Measurements from ENCODE around the gene ZSCAN31.
A peak's percentile ranks its signal among the peaks of the same experiment; 100 is the strongest.
"Not testable (repeated sequence)": the region's sequence is repeated elsewhere in the genome, so short reads cannot be mapped to it uniquely, and the experiment has no call there.

The ZSCAN31 gene

GRCh38 chr6:28351493-28351925 lies 15.6 kb upstream of the ZSCAN31 start:
- no peak for DNase-seq

- no peak for DNase-seq
Observed at GRCh38 chr6:28351087-28351486, 15.1 kb upstream of the ZSCAN31 start.

- DNase-seq, result peak; percentile 84
Observed at GRCh38 chr6:28349892-28350737, 14.2 kb upstream of the ZSCAN31 start, which contains the start of gene ZKSCAN3. Gene ZKSCAN3 (plus strand): TSS chr6:28349947. CDS start chr6:28359587, 9,640 bp downstream.

GRCh38 chr6:28349344-28349891 lies 13.5 kb upstream of the ZSCAN31 start:
- DNase-seq, result no peak

GRCh38 chr6:28347119-28347518 lies 11.2 kb upstream of the ZSCAN31 start:
- no peak for DNase-seq

GRCh38 chr6:28345201-28345600 lies 9.3 kb upstream of the ZSCAN31 start:
- no peak for DNase-seq

- DNase-seq, result no peak
Observed at GRCh38 chr6:28343898-28344677, 8.1 kb upstream of the ZSCAN31 start.

GRCh38 chr6:28340310-28341095 lies 4.6 kb upstream of the ZSCAN31 start:
- no peak for DNase-seq

GRCh38 chr6:28337121-28337520 lies 1.2 kb upstream of the ZSCAN31 start:
- no peak for DNase-seq

- DNase-seq, result peak; percentile 33
Observed at GRCh38 chr6:28336284-28337120, 554 bp upstream of the ZSCAN31 start.

- no peak for DNase-seq
Observed at GRCh38 chr6:28335040-28335563, 846 bp downstream of the ZSCAN31 start.

GRCh38 chr6:28334286-28335039 lies 1.5 kb downstream of the ZSCAN31 start:
- no peak for DNase-seq

- no peak for DNase-seq
Observed at GRCh38 chr6:28333599-28334018, 2.3 kb downstream of the ZSCAN31 start.

GRCh38 chr6:28333047-28333446 lies 2.9 kb downstream of the ZSCAN31 start:
- DNase-seq, result no peak

- no peak for DNase-seq
Observed at GRCh38 chr6:28330041-28330440, 5.9 kb downstream of the ZSCAN31 start.

GRCh38 chr6:28326371-28326948 lies 9.5 kb downstream of the ZSCAN31 start:
- no peak for DNase-seq

GRCh38 chr6:28323813-28324424 lies 12.0 kb downstream of the ZSCAN31 start:
- DNase-seq, result no peak

GRCh38 chr6:28322661-28323060 lies 13.3 kb downstream of the ZSCAN31 start:
- DNase-seq, result no peak

- DNase-seq, result not testable (repeated sequence)
Observed at GRCh38 chr6:28317866-28318265, 18.1 kb downstream of the ZSCAN31 start.

- no peak for DNase-seq
Observed at GRCh38 chr6:28315628-28316027, 20.3 kb downstream of the ZSCAN31 start.

All from inflammatory macrophage treated with lipopolysaccharide for 4 hours (primary cell).